22Rv1 (cell line): ENCODE measurements around the gene HESX1.

Source experiments
- ZFX ChIP-seq: fragments of 450-650 bp; IDR thresholded peaks from 2 replicates; pipeline ENCODE4 v1.6.1; 2017; ENCODE audit warnings: antibody characterized with exemption, borderline replicate concordance
- TF ChIP-seq, protein P1 (sequence below): fragments of 450-650 bp; IDR thresholded peaks from 2 replicates; pipeline ENCODE4 v1.5.1; 2017; ENCODE audit warnings: mild to moderate bottlenecking

- TF ChIP-seq, protein P1, sequence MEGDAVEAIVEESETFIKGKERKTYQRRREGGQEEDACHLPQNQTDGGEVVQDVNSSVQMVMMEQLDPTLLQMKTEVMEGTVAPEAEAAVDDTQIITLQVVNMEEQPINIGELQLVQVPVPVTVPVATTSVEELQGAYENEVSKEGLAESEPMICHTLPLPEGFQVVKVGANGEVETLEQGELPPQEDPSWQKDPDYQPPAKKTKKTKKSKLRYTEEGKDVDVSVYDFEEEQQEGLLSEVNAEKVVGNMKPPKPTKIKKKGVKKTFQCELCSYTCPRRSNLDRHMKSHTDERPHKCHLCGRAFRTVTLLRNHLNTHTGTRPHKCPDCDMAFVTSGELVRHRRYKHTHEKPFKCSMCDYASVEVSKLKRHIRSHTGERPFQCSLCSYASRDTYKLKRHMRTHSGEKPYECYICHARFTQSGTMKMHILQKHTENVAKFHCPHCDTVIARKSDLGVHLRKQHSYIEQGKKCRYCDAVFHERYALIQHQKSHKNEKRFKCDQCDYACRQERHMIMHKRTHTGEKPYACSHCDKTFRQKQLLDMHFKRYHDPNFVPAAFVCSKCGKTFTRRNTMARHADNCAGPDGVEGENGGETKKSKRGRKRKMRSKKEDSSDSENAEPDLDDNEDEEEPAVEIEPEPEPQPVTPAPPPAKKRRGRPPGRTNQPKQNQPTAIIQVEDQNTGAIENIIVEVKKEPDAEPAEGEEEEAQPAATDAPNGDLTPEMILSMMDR = no peak
- no peak for TF ChIP-seq ZFX
Observed at GRCh38 chr3:57199895-57200297, at the start of gene HESX1.
